GM21367 (cell line): Measurements from ENCODE around the gene SMIM45.

Source experiments
- ATAC-seq: cut with Tn5 transposase; IDR thresholded peaks from one replicate; pipeline ENCODE4 v1.9.1; 2021; ENCODE audit not compliant: unreplicated experiment

Gene SMIM45

DNA sequence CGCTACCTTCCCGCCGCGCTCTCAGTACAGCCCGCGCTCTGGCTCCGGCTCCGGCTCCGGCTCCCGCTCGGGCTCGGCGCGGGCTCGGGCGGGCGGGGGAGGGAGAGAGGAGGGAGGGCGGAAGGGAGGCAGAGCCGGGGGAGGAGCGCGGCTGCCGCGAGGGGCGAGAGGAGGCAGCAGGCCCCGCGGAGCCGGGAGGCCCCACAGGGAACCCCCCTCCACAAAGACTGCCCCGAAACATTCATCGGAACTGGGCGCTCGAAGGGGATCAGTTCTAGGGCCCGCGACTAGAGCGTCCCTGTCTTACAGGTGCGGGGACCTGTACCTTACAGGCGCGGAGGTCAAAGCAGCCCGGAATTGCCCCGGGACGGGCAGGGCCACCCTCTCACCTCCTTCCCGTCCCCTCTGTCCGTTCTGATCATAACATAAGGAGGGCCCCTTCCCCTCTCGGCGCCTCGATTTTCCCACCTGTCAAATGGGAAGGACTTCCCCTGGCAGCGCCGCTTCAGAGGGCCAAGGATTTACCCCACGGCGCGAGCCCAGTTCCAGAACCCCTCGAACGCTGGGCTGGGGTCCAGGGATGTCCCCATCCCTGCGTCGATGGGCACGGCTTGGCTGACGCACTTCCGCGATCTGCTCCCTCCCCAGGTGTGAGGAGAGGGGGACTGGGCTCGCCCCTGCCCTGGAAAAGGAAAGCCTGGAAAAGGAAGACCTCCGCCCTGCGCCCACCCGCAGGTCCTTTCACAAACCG, 36.7 kb upstream of the SMIM45 start, which contains the start of gene SHISA8:
SHISA8 (minus strand) TSS at position 40 of the 751 bp plus-strand sequence. CDS start 407 bp downstream, outside the sequence.
- ATAC-seq: no peak

GRCh38 chr22:41915786-41916493, 36.0 kb upstream of the SMIM45 start:
- ATAC-seq: no peak

- no peak for ATAC-seq
Observed at GRCh38 chr22:41916745-41917358, 35.1 kb upstream of the SMIM45 start.

GRCh38 chr22:41917375-41917902, 34.5 kb upstream of the SMIM45 start:
- no peak for ATAC-seq

DNA sequence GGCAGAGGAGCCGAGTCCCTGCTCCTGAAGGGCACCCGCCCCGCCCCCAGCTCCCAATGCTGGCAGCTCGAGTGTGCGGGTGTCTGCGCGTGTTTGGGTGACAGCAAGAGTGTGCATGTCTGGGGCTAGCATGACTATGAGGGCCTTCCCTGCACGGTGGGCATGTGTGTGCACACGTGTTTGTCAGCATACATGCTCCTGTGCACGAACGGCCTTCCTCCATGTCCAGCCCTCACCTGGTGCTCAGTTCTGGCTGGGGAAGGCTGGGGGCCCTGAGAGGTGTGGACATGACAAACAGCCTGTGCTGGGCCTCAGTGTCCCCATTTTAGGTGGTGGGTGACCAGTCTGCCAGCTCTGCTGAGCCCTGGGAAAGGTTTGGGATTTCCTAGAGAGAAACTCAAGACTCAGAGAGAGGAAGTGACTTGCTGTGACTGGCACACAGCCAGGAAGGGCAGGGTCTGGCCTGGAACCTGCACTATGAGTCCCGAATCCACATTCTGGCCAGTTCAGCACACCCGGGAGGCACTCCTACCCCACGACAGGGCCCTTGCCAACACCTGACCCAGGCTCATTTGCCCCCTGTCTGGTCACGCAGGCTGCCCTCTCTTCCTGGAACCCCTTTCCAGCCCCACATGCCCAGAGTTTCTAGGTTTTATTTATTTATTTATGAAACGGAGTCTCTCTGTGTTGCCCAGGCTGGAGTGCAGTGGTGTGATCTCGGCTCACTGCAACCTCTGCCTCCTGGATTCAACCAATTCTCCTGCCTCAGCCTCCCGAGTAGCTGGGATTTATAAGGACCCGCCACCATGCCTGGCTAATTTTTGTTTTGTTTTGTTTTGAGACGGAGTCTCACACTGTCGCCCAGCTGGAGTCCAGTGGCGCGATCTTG, 33.8 kb upstream of the SMIM45 start:
- ATAC-seq: no peak

GRCh38 chr22:41919357-41920224, 32.4 kb upstream of the SMIM45 start:
- peak; percentile 33 for ATAC-seq

- peak; percentile 8 for ATAC-seq
Observed at GRCh38 chr22:41920271-41920976, 31.5 kb upstream of the SMIM45 start.

- no peak for ATAC-seq
Observed at GRCh38 chr22:41922328-41922727, 29.6 kb upstream of the SMIM45 start.

GRCh38 chr22:41922940-41923594, 28.9 kb upstream of the SMIM45 start:
- ATAC-seq: no peak

DNA sequence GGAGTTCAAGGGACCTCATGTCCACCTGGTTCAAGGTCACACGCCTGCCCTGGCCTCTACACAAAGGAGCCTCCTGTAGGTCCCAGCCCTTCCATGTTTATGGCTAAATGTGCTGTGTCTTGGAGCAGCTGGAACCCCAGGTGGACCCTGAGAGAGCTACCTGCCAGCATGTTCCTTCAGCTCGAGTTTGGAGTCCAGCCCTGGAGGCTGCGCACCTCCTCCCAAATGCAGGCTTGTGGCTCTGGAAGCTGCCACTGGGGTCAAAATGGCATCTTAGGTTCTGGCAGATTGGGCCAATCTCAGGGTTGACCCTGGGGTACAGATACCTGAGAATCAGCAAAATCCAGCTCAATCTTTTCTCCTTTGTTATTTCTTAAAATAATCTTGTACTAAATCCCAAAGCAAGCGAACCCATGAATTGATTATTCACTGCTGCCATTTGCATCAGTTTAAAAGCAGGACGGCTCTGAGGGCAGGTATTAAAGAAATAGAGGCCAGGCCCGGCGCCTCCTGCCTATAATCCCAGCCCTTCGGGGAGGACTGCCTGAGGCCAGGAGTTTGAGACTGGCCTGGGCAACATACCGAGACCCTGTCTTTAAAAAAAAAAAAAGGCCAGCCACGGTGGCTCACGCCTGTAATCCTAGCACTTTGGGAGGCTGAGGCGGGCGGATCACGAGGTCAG, 28.2 kb upstream of the SMIM45 start:
- no peak for ATAC-seq

GRCh38 chr22:41925783-41926460, 26.0 kb upstream of the SMIM45 start:
- ATAC-seq: no peak

DNA sequence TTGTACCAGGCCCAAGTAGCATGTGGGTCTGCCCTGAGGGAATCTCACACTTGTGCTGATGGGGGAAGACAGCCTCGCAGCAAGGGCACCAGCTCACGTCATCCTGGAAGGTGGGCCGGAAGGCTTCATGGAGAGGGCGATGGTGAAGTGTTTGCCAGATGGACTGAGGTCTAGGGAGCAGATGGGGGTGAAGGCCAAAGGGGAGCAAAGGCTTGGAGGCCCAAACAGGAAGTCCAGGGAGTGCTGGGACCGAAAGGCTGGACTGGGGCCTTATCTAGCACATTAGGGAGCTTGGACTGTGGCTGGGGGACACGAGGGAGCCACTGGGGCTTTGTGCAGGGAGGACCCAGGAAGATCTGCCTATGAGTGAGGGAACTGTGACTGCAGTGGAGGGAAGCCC, 24.1 kb upstream of the SMIM45 start:
- ATAC-seq: no peak

DNA sequence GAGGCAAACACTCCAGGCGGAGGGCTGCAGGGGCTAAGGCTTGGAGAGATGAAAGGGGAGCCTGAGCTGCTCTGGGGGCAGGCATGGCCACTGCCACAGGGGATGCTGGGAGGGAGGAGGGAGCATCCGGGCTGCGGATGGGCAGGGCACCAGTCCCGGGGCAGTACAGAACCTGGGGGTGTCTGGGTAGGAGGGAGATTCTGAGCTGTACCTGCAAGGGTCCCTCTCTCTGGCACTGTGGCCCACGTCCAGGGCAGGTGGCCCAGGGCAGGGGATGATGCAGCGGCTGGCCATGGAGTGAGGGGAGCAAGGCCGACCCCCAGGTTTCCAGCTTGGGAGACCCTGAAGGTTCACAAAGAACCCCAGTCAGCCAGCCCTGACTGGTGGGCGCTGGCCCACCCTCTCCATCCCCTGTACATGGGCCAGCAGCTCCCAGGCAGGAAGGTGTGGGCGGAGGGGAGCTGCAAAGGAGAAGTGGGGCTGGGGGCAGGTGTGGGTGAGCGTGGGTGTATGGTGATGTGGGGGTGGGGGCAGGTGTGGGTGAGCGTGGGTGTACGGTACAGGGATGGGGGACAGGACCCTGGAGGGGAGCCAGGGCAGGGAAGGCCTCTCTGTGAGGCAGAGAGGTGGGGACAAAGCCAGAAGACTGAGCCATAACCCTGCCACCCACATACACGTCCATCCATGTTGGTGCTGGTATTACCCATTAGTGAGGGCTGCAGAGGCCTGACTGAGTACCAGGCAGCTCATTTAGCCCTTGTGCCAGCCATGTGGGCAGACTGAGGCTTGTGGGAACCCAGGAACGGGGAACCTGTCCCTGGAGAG, 23.1 kb upstream of the SMIM45 start:
- ATAC-seq: no peak

DNA sequence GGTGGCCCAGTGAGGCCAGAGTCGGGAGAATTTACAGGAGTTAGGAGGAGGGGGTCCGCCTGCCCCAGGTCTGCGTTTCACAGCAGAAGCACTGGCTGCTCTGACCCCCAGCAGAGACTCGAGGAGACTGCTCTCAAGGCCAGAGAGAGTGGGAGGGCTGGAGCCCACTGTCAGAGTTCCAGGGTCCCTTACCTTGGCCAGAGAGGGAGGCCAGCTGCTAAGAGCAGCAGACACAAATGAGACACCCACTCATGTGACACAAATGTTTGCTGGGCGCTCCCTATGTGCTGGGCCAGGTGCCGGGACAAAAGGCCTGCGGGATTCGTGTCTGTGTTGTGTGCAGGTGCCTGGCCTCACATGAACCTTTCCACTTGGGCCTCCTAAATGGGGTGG, 22.5 kb upstream of the SMIM45 start:
- no peak for ATAC-seq

DNA sequence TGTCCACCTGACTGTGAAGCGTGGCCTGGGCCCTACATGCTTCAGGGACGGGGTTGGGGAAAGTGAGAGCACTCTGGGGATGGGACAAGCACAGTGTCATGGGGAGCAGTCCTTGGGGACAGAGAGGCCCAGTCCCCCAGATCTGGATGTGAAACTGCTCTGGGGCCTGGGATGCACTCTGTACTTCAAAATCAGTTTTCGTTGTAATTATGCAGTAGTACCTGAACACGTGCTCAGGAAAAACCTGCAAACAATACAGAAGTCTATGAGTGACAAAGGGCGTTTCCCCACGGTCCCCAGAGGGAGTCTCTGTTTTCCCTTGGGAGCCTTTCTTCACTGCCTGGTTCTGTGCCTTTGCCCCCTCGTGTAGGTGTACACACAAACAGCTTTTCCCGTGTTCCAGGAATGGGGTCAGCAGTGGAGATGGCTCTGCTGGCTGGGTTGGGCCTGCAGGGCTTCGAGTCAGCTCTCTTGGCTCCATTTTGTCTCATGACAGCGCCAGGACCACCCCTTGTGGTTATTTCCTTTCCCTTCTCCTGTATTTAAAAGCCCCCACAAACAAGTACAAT, 20.2 kb upstream of the SMIM45 start:
- ATAC-seq: no peak

DNA sequence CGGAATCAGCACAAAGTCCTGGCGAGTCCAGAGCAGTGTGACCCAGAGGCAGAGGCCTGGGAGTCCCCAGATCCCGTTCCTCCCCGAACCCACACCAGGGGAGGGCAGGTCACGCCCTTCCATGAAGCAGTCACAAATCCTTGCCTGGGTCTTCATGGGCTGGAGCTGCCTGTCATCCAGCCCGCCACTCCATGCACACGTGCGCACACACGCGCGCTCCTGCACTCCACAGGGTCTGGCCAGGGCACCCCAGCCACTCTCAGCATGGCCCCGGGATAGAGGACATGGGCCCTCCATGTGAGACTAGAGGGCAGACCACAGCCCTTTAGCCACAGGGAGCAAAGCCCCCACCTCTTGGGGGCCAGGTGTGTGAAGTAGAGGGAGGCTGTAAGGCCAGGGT, 19.6 kb upstream of the SMIM45 start:
- no peak for ATAC-seq
